ENCODE measurements around the gene ZNF845.
"Not testable (repeated sequence)": the region's sequence is repeated elsewhere in the genome, so short reads cannot be mapped to it uniquely, and the experiment has no call there.

- not testable (repeated sequence) for TF ChIP-seq CTCF (IDR thresholded peaks at IDR 0.05 in 2 of 3, conservative IDR thresholded peaks at IDR 0.05 in 1 of 3; ENCODE audit: control insufficient read depth in 2 of 3, extremely low read depth in 1 of 3, insufficient read depth in 1 of 3, low read depth in 3 of 3, low read length in 3 of 3); RELA (IDR thresholded peaks at IDR 0.05; ENCODE audit: borderline replicate concordance, partially characterized antibody); ATF2 (IDR thresholded peaks at IDR 0.05; ENCODE audit: low read length); ZNF274 (IDR thresholded peaks at IDR 0.05; ENCODE audit: insufficient read depth, insufficient read length); JUND (IDR thresholded peaks at IDR 0.05; ENCODE audit: low read depth, low read length); IRF3 (IDR thresholded peaks at IDR 0.05); SPI1 (IDR thresholded peaks at IDR 0.05; ENCODE audit: borderline replicate concordance, insufficient read depth, low read depth, low read length)
Measured at GRCh38 chr19:53395840-53396524, 62.4 kb downstream of the ZNF845 start.

All from GM12878 (cell line).